Activated CD4-positive, alpha-beta T cell treated with anti-CD3 and anti-CD28 coated beads, Interleukin-2, Interleukin-4, amounts not matched to agents 100 ng/mL and 50 ng/mL, durations not matched to agents 16 hours and 8 hours (primary cell): ENCODE measurements around the gene CLEC6A.
"Not testable (repeated sequence)": the region's sequence is repeated elsewhere in the genome, so short reads cannot be mapped to it uniquely, and the experiment has no call there.

Experiments used
- DNase-seq: peaks from one replicate; pipeline ENCODE4 v3.0.0-alpha.2; 2020; ENCODE audit warnings: low spot score

Gene CLEC6A

GRCh38 chr12:8455727-8456360 lies at the start of gene CLEC6A:
TSS of gene CLEC6A (plus strand) at chr12:8455962. CDS start at chr12:8456112, 150 bp downstream.
- no peak for DNase-seq

- not testable (repeated sequence) for DNase-seq
These were observed 36.2 kb upstream of the CLEC6A start for GRCh38 chr12:8419576-8419975.

- no peak for DNase-seq
These were observed 35.3 kb upstream of the CLEC6A start for GRCh38 chr12:8420506-8420905.

DNA sequence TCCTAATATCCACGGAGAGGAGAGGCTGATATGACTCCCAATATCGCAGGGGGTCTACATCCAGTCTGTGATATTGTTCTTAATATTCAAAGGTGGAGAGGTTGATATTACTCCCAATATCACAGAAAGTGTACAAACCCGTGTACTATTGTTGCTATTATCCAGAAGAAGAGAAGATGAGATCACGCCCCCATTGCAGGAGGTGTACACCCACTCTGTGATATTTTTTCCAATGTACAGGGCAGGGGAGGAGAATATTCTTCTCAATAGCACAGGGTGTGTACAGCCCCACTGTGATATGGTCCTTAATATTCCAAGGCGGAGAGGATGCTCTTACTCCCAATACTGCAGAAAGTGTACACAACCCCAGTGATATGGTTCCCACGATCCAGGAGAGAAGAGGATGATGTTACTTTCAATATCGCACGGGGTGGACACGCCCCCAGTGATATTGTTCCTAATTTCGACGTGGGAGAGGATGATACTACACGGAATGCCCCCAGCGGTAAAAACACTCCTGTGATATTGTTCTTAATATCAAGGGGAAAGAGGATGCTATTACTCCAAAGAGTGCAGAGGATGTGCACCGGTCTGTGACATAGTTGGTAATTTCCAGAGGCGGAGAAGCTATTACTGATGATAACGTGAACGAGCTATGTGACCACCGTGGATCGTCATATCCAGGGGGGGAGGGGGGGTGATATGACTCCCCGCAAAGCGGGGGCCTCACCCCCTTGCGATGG lies 11.1 kb upstream of the CLEC6A start:
- not testable (repeated sequence) for DNase-seq

GRCh38 chr12:8445731-8446130 lies 10.0 kb upstream of the CLEC6A start:
- DNase-seq, result no peak

DNA sequence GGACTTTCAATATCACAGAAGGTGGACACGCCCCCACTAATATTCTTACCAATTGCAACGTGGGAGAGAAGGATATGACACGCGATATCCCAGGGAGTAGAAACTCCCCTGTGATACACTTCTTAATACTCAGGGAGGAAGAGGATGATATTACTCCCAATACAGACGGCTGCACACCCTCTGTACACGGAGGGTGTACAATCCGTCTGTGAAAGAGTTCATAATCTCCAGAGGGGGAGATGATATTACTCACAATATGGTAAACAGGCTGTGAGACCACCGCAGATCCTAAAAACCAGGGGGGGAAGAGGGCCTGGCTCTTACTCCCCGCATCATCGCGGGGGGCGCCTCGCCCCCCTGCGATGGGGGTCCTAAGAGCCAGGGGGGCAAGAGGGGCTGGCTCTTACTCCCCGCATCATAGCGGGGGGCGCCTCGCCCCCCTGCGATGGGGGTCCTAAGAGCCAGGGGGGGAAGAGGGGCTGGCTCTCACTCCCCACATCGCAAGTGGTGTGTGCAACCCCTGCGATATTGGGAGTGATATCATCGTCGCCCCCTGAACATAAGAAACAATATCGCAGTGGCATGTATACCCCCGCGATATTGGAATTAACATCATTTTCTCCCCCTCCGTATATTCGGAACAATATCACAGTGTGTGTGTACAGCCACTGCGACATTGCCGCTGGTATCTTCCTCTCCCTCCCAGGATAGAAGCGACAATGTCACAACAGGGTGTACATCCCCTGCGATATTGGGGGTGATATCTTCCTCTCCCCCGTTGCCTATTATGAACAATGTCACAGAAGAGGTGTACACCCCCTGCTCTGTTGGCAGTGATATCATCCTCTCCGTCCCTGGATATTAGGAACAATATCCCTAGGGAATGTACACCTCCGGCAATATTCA lies 8.9 kb upstream of the CLEC6A start:
- DNase-seq, result no peak

GRCh38 chr12:8449355-8449859 lies 6.4 kb upstream of the CLEC6A start:
- DNase-seq, result no peak

DNA sequence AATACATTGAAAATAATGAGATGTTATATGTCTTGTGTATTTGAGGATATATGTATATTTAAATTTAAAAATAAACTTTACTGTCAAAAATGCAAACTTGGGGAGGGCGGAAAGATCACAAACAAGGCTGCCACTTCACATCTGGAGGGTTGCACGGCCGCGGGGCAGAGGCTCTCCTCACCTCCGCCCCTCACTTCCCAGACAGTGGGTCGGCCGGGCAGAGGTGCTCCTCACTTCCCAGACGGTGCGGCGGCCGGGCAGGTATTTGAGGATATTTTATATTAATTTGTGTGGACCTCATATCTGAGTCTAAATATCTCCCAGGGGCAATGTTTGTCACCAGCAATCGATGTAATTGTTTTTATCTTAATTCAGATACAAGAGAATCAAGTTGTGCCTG lies 3.7 kb upstream of the CLEC6A start:
- no peak for DNase-seq

- no peak for DNase-seq
These were observed 2.7 kb upstream of the CLEC6A start for GRCh38 chr12:8453021-8453513.

GRCh38 chr12:8453796-8454195 lies 2.0 kb upstream of the CLEC6A start:
- no peak for DNase-seq

DNA sequence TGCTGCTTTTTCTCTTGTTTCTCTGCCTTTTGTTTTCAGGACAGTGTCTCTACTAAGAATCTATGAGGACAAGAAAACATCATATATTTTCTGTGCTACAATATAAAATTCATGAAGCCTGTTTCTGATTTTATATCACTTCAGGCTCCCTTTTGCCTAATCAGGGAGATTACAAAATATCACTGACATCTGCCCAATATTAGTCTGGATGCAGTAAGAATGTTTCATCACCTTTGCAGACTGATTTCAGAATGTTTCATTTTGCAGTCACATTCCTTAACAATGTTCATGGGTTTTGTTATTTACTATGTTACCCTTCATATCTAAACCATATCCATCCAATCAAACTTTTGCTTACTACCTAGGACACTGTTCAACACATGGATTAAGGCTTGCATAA lies 491 bp upstream of the CLEC6A start:
- DNase-seq, result no peak

DNA sequence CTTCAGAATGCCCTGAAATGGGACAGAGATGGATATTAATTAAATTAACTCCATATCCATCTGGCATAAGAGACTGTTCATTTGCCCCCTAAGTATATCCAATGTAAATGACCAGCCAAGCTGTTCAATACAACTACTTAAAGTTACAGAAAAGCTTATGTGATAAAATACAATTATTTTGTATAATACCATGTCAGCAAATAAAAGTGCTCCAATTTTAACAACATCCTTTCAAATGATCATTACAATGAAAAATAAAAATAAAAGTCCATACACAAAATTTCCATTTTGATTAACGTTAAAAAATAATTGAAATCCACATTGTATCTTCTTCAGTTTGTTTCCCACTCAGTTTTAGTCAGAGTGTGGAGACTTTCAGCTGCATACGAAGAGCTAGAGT lies 5.7 kb downstream of the CLEC6A start:
- DNase-seq, result no peak

- DNase-seq, result no peak
These were observed 9.7 kb downstream of the CLEC6A start for GRCh38 chr12:8465301-8465996.

GRCh38 chr12:8466241-8466640 lies 10.5 kb downstream of the CLEC6A start:
- no peak for DNase-seq

DNA sequence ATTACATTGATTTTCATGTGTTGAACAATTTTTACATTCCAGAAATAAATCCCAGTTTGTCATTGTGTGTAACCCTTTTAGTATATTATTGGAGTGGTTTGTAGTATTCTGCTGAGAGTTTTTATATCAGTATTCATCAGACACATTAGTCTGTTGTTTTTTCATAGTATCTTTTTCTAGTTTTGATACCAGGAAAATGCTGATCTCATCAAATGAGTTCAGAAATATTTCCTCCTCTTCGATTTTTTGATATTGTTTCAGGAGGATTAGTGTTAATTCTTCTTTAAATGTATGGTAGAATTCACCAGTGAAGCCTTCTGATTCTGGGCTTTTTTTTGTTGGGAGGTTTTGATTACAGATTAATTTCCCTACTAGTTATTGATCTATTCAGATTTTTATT lies 15.3 kb downstream of the CLEC6A start:
- no peak for DNase-seq

DNA sequence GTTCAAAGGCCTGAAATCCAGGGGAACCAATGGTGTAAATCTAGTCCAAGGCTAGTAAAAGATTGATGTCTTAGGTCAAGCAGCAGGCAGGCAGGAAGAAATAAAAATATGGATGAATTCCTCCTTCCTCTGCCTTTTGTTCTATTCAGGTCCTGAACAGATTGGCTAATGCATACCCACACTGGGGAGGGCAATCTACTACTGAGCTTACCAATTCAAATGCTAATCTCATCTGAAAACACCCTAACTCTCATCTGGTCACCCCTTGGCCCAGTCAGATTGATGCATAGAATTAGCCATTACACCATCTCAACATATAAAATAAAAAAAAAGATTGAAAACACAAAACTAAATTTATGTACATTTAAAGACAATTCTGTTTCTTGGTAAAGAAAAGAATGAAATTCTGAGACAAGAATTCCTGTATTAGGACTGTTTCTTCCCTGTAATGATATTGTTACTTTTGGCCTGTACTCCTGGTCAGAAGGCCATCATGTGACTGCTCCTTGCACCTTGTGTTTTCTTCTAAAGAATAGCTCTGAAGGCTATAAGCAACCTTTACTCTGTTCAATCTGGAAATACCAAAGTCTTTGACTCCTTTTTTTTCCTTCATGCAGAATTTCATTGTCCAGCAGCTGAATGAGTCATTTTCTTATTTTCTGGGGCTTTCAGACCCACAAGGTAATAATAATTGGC lies 19.9 kb downstream of the CLEC6A start:
- no peak for DNase-seq

DNA sequence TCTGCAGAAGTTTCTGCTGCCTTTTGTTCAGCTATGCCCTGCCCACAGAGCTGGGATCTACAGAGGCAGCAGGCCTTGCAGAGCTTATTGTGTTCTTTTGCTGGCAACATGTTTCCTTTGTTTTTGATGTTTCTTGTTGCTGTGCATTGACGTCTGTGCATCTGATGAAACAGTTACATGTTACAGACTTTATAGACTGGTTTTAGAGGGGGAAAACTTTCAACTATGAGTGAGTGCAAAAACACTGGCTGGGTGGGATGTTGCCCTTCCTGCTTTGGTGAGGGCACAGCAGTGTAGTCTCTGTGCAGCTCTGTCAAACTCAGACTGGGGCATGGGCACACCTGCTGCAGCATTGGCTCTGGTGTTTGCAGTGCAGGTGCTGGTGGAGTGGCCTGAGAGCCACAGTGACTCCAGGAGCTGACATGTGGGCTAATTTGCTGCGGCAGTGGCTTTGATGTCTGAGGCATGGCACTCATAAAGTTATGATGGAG lies 26.9 kb downstream of the CLEC6A start:
- DNase-seq, result no peak

- no peak for DNase-seq
These were observed 27.3 kb downstream of the CLEC6A start for GRCh38 chr12:8483079-8483478.

- peak; percentile 0 for DNase-seq
These were observed 36.1 kb downstream of the CLEC6A start for GRCh38 chr12:8491646-8492530.

- DNase-seq, result peak; percentile 86
These were observed 37.3 kb downstream of the CLEC6A start for GRCh38 chr12:8493084-8493483.
